GF-D8 (cell line): ENCODE data around the gene HLX.
A peak's percentile ranks its signal among the peaks of the same experiment; 100 is the strongest.

Experiments used
- DNase-seq: peaks from one replicate; lab custom pipeline; 2025; lab: John Stamatoyannopoulos, UW

HLX gene

GRCh38 chr1:220896092-220896491 lies 16.8 kb downstream of the HLX start:
- no peak for DNase-seq

GRCh38 chr1:220900842-220901241 lies 21.6 kb downstream of the HLX start:
- no peak for DNase-seq

GRCh38 chr1:220901881-220902280 lies 22.6 kb downstream of the HLX start:
- no peak for DNase-seq

- no peak for DNase-seq
These were observed 23.7 kb downstream of the HLX start for GRCh38 chr1:220902916-220903315.

GRCh38 chr1:220904876-220905275 lies 25.6 kb downstream of the HLX start:
- no peak for DNase-seq

- DNase-seq: no peak
These were observed 26.7 kb downstream of the HLX start for GRCh38 chr1:220905650-220906560.

GRCh38 chr1:220906561-220907334 lies 27.5 kb downstream of the HLX start:
- DNase-seq: no peak

- no peak for DNase-seq
These were observed 29.5 kb downstream of the HLX start for GRCh38 chr1:220908757-220909156.

GRCh38 chr1:220910021-220910420 lies 30.8 kb downstream of the HLX start:
- DNase-seq: no peak

- DNase-seq: peak; percentile 70
These were observed 35.3 kb downstream of the HLX start for GRCh38 chr1:220914283-220915116.

- no peak for DNase-seq
These were observed 35.8 kb downstream of the HLX start for GRCh38 chr1:220915117-220915440.

- DNase-seq: no peak
These were observed 36.7 kb downstream of the HLX start for GRCh38 chr1:220915954-220916353.

- no peak for DNase-seq
These were observed 37.9 kb downstream of the HLX start for GRCh38 chr1:220917101-220917500.

- DNase-seq: no peak
These were observed 38.4 kb downstream of the HLX start for GRCh38 chr1:220917535-220918209.

- DNase-seq: no peak
These were observed 39.2 kb downstream of the HLX start for GRCh38 chr1:220918285-220918951.

GRCh38 chr1:220920967-220921366 lies 41.7 kb downstream of the HLX start:
- no peak for DNase-seq

- no peak for DNase-seq
These were observed 42.3 kb downstream of the HLX start for GRCh38 chr1:220921498-220921897.

GRCh38 chr1:220921971-220922635 lies 42.9 kb downstream of the HLX start:
- no peak for DNase-seq

GRCh38 chr1:220922951-220923350 lies 43.7 kb downstream of the HLX start:
- no peak for DNase-seq

GRCh38 chr1:220924331-220924970 lies 45.2 kb downstream of the HLX start:
- no peak for DNase-seq
